Measurements from ENCODE around the gene ADAMTS15. TPM values are rescaled to one million over a fixed set of nuclear protein-coding genes. Genes with fewer than 3 reads are reported as not detected.

ADAMTS15 gene
- total RNA-seq, 1 donor from 2014 or later = 1.2 TPM

DNA sequence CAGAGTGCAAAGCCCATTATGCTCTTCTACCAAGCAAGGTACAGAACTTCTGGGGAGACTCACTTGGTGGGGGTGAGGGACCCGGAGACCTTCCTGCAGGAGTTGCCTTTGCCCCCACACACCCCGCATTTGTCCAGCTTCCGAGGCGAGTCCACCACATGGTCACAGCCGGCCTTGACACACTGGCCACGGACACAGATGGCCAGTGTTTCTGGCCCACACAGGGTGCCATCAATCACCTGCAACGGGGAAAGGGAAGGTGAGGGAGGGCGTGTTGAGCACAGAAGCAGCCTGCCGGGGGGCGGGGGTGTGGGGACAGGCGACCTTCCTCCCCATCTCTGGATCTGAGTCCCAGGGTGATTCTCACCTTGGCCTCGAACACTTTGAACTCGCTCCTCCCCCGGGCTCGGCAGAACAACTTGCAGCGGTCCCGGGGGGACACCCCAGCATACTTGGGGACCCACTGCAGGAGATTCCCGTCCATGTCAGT is 40.0 kb upstream of the ADAMTS15 start:
- Mint-ChIP-seq H3K27me3 (peaks cover 36% of the 10 kb centered on the region), H3K36me3 (ENCODE audit: insufficient read depth) (no peaks in the 10 kb centered on the region), H3K9me3 (ENCODE audit: low read depth) (no peaks in the 10 kb centered on the region), H3K27ac (no peak overlapping the region), H3K4me1 (ENCODE audit: low read depth) (peaks cover 4% of the 10 kb centered on the region), H3K4me3 (ENCODE audit: low read depth) (no peak overlapping the region)
- no peak for DNase-seq (ENCODE audit: low spot score, unreplicated experiment)
- TF ChIP-seq, protein P1, sequence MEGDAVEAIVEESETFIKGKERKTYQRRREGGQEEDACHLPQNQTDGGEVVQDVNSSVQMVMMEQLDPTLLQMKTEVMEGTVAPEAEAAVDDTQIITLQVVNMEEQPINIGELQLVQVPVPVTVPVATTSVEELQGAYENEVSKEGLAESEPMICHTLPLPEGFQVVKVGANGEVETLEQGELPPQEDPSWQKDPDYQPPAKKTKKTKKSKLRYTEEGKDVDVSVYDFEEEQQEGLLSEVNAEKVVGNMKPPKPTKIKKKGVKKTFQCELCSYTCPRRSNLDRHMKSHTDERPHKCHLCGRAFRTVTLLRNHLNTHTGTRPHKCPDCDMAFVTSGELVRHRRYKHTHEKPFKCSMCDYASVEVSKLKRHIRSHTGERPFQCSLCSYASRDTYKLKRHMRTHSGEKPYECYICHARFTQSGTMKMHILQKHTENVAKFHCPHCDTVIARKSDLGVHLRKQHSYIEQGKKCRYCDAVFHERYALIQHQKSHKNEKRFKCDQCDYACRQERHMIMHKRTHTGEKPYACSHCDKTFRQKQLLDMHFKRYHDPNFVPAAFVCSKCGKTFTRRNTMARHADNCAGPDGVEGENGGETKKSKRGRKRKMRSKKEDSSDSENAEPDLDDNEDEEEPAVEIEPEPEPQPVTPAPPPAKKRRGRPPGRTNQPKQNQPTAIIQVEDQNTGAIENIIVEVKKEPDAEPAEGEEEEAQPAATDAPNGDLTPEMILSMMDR (IDR thresholded peaks at IDR 0.05; ENCODE audit: unreplicated experiment) = no peak

DNA sequence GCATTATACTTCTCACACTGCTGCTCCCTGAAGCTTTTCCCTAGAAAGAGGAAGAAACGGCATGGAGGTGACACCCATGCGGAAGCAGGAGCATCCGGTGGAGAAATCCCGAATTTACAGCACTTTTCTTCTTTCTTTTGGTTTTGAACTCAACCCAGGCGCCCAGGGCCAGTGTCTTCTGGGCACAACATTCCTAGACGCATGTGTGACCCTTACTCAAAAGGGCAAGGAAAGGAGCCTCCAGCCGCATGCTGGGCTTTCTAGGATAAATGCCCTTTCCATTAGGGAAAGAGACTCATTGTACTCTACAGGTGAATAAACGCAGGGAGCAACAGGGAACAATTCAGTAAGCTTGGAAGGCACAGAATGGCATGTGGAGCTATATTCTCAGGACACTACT is 39.5 kb upstream of the ADAMTS15 start:
- DNase-seq (ENCODE audit: low spot score, unreplicated experiment) = no peak
- no peaks in the 10 kb centered on the region for H3K9me3 Mint-ChIP-seq (ENCODE audit: low read depth)
- H3K4me1 Mint-ChIP-seq (ENCODE audit: low read depth) = peaks cover 4% of the 10 kb centered on the region
- no peaks in the 10 kb centered on the region for H3K36me3 Mint-ChIP-seq (ENCODE audit: insufficient read depth)
- peaks cover 40% of the 10 kb centered on the region for H3K27me3 Mint-ChIP-seq
- H3K4me3 Mint-ChIP-seq (ENCODE audit: low read depth) = no peak overlapping the region
- no peak overlapping the region for H3K27ac Mint-ChIP-seq
- TF ChIP-seq, protein P1 (IDR thresholded peaks at IDR 0.05; ENCODE audit: unreplicated experiment) = no peak

DNA sequence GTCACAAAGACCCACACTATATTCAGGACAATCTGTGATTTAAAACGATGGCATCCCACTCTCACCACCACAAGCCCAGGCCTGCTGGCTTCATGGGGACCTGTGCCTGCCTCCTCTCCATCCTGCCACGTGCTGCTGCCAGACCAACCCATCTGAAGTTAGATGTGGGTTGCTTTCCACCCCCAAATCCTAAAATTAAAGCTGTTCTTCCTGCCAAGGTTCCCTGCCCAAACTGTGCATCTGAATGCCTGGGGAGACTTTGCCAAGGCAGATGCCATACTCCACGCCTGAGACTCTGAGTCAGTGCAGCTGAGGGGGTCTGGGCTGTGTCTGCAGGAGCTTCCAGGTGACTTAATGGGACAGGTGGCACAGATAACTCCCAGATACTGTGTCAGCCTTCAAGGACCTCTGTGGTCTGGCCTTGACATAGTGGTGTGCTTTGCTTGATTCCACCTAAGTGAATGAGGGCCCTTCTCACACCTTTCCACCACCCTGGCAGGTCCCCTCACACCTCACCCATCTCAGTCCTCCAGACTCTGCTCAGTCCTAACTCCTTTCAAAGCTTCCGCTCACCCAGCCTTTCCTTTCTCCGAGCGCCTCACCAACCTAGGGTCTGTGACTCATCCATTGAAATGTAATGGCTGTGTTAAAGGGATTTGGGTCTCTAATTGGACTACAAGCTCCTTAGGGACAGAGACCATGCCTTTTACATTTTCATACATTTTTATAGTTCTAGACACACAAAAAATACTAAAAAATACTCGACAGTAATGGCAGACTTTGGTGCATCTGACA is 38.7 kb upstream of the ADAMTS15 start:
- H3K27ac Mint-ChIP-seq = no peak overlapping the region
- peaks cover 41% of the 10 kb centered on the region for H3K27me3 Mint-ChIP-seq
- TF ChIP-seq, protein P1 (IDR thresholded peaks at IDR 0.05; ENCODE audit: unreplicated experiment) = no peak
- no peaks in the 10 kb centered on the region for H3K36me3 Mint-ChIP-seq (ENCODE audit: insufficient read depth)
- H3K9me3 Mint-ChIP-seq (ENCODE audit: low read depth) = no peaks in the 10 kb centered on the region
- peaks cover 4% of the 10 kb centered on the region for H3K4me1 Mint-ChIP-seq (ENCODE audit: low read depth)
- no peak overlapping the region for H3K4me3 Mint-ChIP-seq (ENCODE audit: low read depth)
- no peak for DNase-seq (ENCODE audit: low spot score, unreplicated experiment)

DNA sequence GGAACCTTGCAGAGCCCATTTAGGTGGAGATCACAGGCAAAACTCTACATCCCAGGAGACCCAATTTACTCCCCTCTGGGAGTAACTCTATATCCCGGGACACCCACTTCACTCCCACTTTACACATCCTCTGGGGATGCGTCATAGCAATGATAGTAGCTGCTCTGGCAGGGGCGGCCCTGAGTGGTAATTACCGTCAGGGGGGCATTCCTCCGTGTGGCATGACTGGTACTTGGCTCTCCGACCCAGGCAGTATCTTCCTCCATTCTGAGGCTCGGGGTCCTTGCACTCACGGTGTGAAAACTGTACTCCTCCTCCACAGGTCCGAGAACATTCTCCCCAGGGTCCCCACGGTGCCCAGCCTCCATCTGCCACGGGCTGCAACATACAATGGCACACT is 37.2 kb upstream of the ADAMTS15 start:
- no peaks in the 10 kb centered on the region for H3K36me3 Mint-ChIP-seq (ENCODE audit: insufficient read depth)
- no peak for DNase-seq (ENCODE audit: low spot score, unreplicated experiment)
- H3K4me1 Mint-ChIP-seq (ENCODE audit: low read depth) = no peaks in the 10 kb centered on the region
- H3K4me3 Mint-ChIP-seq (ENCODE audit: low read depth) = no peak overlapping the region
- no peaks in the 10 kb centered on the region for H3K9me3 Mint-ChIP-seq (ENCODE audit: low read depth)
- TF ChIP-seq, protein P1 (IDR thresholded peaks at IDR 0.05; ENCODE audit: unreplicated experiment) = no peak
- no peak overlapping the region for H3K27ac Mint-ChIP-seq
- H3K27me3 Mint-ChIP-seq = peaks cover 46% of the 10 kb centered on the region

DNA sequence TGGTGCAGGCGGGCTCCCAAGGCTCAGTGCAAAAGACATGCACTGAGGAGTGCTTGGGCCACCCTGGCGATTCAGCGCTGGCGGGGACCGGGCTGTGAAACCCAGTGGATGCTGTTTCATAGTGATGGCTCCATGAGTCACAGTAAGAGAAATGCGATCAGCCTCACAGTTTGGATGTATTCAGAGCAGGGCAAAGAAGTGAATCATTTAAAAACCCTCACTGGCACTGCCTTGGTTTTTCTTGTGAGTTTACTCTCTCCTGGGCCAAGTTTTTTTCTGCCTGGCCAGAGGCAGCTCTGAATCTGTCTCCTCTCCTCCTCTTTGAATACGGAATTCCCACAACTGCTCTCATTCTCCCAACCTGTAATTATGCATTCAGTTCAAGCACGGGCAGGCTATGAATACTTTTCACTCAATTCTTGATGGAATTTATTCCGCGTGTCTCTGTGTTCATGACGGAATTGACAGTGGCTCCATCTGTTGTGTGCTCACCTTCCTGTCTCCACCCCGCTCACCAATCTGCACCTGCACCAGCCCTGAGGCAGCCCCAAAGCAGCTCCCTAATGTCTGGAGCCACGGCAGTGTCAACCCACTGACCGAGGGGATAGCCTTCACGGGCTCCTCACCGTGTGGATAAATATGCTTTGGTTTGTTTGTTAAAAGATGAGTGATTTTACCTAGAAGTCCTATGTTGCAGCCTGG is 34.9 kb upstream of the ADAMTS15 start:
- H3K9me3 Mint-ChIP-seq (ENCODE audit: low read depth) = no peaks in the 10 kb centered on the region
- peaks cover 46% of the 10 kb centered on the region for H3K27me3 Mint-ChIP-seq
- H3K36me3 Mint-ChIP-seq (ENCODE audit: insufficient read depth) = no peaks in the 10 kb centered on the region
- TF ChIP-seq, protein P1 (IDR thresholded peaks at IDR 0.05; ENCODE audit: unreplicated experiment) = no peak
- H3K4me1 Mint-ChIP-seq (ENCODE audit: low read depth) = no peaks in the 10 kb centered on the region
- no peak overlapping the region for H3K4me3 Mint-ChIP-seq (ENCODE audit: low read depth)
- H3K27ac Mint-ChIP-seq = no peak overlapping the region
- no peak for DNase-seq (ENCODE audit: low spot score, unreplicated experiment)
